Measurements from ENCODE around the gene PRDM11. TPM values are rescaled to one million over a fixed set of nuclear protein-coding genes. Genes with fewer than 3 reads are reported as not detected.

PRDM11 gene
- total and polyA plus RNA-seq, 2 of the 8 experiments (the other 6 are each of a cell fraction or from before 2014, with no cell fraction given): 3.6 to 11.7 TPM

DNA sequence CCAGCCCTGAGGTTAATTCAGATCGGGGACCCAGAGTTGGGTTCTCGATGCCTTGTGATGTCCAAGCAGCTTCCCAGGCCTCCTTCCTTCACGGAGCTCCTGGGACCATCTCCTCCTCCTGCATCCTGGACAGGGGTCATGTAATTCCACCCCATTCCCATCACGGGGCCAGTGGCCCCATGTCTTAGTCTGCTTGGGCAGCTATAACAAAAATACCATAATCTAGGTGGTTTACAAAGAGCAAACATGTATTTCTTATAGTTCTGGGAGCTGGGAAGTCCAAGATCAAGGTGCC is 41.7 kb upstream of the PRDM11 start:
- H4K5ac ChIP-seq (ENCODE audit: insufficient read length, low read depth, low read length): no peak overlapping the region
- H2BK5ac ChIP-seq (ENCODE audit: low read depth, low read length): no peak overlapping the region
- H3K4me1 ChIP-seq (replicated peaks in 1 of 4; ENCODE audit: control insufficient read depth in 3 of 4, insufficient read depth in 4 of 4, low read length in 3 of 4): no peaks in the 10 kb centered on the region; a peak in 2 of 7 replicates
- H3K23me2 ChIP-seq (ENCODE audit: low read depth, low read length): no peaks in the 10 kb centered on the region
- no peak overlapping the region for H4K91ac ChIP-seq (replicated peaks; ENCODE audit: insufficient read length, low read length)
- DNase-seq (ENCODE audit: low read depth in 1 of 2, low spot score in 2 of 2) (no peak), FAIRE-seq (no peak)
- no peak overlapping the region for H2BK15ac ChIP-seq (ENCODE audit: low read length)
- no peak overlapping the region for H4K8ac ChIP-seq (ENCODE audit: extremely low read depth, insufficient read depth, low read length)
- no peak overlapping the region for H3K14ac ChIP-seq (ENCODE audit: insufficient read length)
- H3K27me3 ChIP-seq (replicated peaks in 1 of 4; ENCODE audit: control insufficient read depth in 3 of 4, extremely low read depth in 1 of 4, insufficient read depth in 3 of 4, low read length in 3 of 4): no peaks in the 10 kb centered on the region
- H3K56ac ChIP-seq (replicated peaks; ENCODE audit: insufficient read length, low read depth, low read length): no peak overlapping the region
- H3K18ac ChIP-seq (ENCODE audit: extremely low read depth, low read length): no peak overlapping the region
- no peak overlapping the region for H3K23ac ChIP-seq (ENCODE audit: insufficient read length)
- H3K4me2 ChIP-seq (ENCODE audit: insufficient read depth in 1 of 2, low read depth in 2 of 2, low read length in 2 of 2): no peak overlapping the region
- no peak overlapping the region for H3K4me3 ChIP-seq (ENCODE audit: extremely low read depth in 1 of 4, insufficient read depth in 2 of 4, low read depth in 3 of 4, low read length in 4 of 4)
- no peak overlapping the region for H2BK20ac ChIP-seq (ENCODE audit: low read length)
- no peak overlapping the region for H2AK5ac ChIP-seq (ENCODE audit: low read depth, low read length)
- POLR2A ChIA-PET (ENCODE audit: partially characterized antibody): interaction anchor here (1.3 to 2.7 kb wide), 6 partner anchors 17 to 176 kb away, joined by 3 to 18 read pairs (median 4); no protein-coding TSS in a partner anchor
- CTCF ChIA-PET (ENCODE audit: partially characterized antibody): interaction anchor here (0.8 to 34.2 kb wide), 56 partner anchors 12 to 496 kb away, joined by 3 to 1347 read pairs (median 6); partner anchors contain the start of gene TP53I11
- H3K4ac ChIP-seq (replicated peaks; ENCODE audit: insufficient read length, low read depth, low read length): no peak overlapping the region
- no peak overlapping the region for H2BK120ac ChIP-seq (replicated peaks; ENCODE audit: low read depth, low read length)
- H3K79me2 ChIP-seq (ENCODE audit: control insufficient read depth in 1 of 2, insufficient read depth in 2 of 2, low read length in 2 of 2): no peaks in the 10 kb centered on the region
- no peak overlapping the region for H3K27ac ChIP-seq (ENCODE audit: low read depth, low read length)
- no peak overlapping the region for H2BK12ac ChIP-seq (ENCODE audit: low read depth, low read length)
- H4K20me1 ChIP-seq (replicated peaks in 1 of 2; ENCODE audit: control insufficient read depth in 1 of 2, insufficient read depth in 2 of 2, low read length in 2 of 2): no peaks in the 10 kb centered on the region
- no peak overlapping the region for H3K9ac ChIP-seq (replicated peaks in 1 of 4; ENCODE audit: extremely low read depth in 1 of 4, low read depth in 3 of 4, low read length in 3 of 4)
- no peaks in the 10 kb centered on the region for H3K79me1 ChIP-seq (ENCODE audit: low read depth, low read length)
- 90% methylated on average over 4 of the region's 4 CpGs; no CpG with 5 or more reads in 1 of the 2 experiments for WGBS, 2 experiments (ENCODE audit: extremely low coverage in 1 of 2, insufficient coverage in 1 of 2, insufficient read length in 1 of 2, insufficient replicate concordance in 2 of 2, low coverage in 1 of 2, low lambda C conversion rate in 2 of 2, missing lambda C conversion rate in 1 of 2)
- H3K9me3 ChIP-seq (ENCODE audit: insufficient read depth in 2 of 2, low read depth in 1 of 2, low read length in 1 of 2): no peaks in the 10 kb centered on the region
- no peaks in the 10 kb centered on the region for H3K36me3 ChIP-seq (ENCODE audit: control insufficient read depth in 2 of 4, insufficient read depth in 4 of 4, low read length in 3 of 4)
- H2AFZ ChIP-seq (ENCODE audit: low read length): no peak overlapping the region
- TF ChIP-seq POLR2AphosphoS5 (IDR thresholded peaks at IDR 0.05; ENCODE audit: low read depth, low read length) (no peak), CEBPB (IDR thresholded peaks at IDR 0.05; ENCODE audit: low read depth, low read length) (no peak), TBP (IDR thresholded peaks at IDR 0.05; ENCODE audit: low read depth, low read length) (no peak), SIN3A (conservative IDR thresholded peaks at IDR 0.05 in 1 of 2, IDR thresholded peaks at IDR 0.05 in 1 of 2; ENCODE audit: low read depth in 1 of 2, low read length in 2 of 2) (no peak), ASH2L (IDR thresholded peaks at IDR 0.05; ENCODE audit: low read length) (no peak), USF2 (IDR thresholded peaks at IDR 0.05; ENCODE audit: low read length) (no peak), HDAC2 (IDR thresholded peaks at IDR 0.05; ENCODE audit: borderline replicate concordance in 1 of 2, low read depth in 2 of 2, low read length in 2 of 2) (no peak), PHF8 (conservative IDR thresholded peaks at IDR 0.05; ENCODE audit: low read depth, low read length) (no peak), ATF3 (IDR thresholded peaks at IDR 0.05; ENCODE audit: insufficient read depth, low read depth, low read length) (no peak), SIRT6 (IDR thresholded peaks at IDR 0.05; ENCODE audit: low read length) (no peak), HDAC6 (IDR thresholded peaks at IDR 0.05; ENCODE audit: low read depth, low read length) (no peak), RNF2 (IDR thresholded peaks at IDR 0.05; ENCODE audit: borderline replicate concordance, low read depth, low read length, missing control alignments, poor library complexity, severe bottlenecking) (no peak)

Measured in H1 (cell line).